ENCODE measurements around the gene HCN4.
"Not testable (repeated sequence)": the region's sequence is repeated elsewhere in the genome, so short reads cannot be mapped to it uniquely, and the experiment has no call there.

The HCN4 gene

DNA sequence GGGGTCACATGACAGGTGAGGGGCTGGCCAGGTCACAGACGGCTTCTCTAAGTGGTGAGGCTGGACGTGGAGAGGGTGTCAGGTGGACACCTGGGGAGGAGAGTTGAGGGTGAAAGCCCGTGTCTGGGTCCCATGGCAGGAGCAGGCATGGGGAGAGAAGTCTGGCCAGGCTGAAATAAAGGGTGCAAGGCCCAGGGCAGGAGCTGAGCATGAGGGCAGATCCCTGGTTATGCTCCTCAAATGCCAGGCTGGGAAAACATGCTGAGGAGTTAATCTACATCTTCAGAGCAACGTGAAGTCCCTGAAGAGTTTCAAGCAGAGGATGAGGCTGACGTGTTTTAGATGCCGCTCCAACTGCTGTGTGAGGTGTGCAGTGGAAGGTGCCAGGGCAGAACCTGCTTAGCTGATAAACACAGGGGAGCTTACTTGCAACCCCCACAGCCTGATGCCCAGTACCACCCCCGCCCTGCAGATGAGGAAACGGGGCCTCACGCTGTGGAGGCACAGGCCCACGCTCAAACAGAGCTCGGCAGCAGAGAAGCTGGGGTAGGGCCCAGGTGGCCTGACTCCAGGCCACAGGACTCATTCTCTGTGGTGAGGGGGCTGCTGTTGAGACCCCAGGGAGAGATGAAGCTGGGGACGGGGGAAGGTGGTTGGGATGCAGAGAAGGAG is 40.5 kb downstream of the HCN4 start:
- no peak for DNase-seq (ENCODE audit: low read depth in 2 of 3, low spot score in 1 of 3)

DNA sequence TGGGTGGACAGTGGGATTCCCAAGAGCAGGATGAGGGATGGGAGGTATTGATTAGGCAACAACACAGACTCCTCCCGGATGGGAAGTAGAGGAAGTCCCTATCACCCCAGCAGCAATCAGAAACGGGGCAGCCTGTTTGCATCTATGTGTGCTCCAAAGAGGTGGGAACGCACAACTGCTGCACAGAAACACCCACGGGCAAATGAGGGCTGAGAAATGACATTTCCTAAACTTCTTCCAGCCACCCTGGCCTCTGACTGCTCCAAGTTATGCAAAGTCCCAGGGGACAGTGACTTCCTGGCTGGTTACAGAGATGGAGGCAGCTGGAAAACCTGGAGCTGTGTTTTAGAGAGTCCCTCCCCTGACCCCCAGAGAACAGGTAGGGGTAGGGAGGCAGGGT is 42.6 kb downstream of the HCN4 start:
- no peak for DNase-seq (ENCODE audit: low read depth in 2 of 3, low spot score in 1 of 3)

DNA sequence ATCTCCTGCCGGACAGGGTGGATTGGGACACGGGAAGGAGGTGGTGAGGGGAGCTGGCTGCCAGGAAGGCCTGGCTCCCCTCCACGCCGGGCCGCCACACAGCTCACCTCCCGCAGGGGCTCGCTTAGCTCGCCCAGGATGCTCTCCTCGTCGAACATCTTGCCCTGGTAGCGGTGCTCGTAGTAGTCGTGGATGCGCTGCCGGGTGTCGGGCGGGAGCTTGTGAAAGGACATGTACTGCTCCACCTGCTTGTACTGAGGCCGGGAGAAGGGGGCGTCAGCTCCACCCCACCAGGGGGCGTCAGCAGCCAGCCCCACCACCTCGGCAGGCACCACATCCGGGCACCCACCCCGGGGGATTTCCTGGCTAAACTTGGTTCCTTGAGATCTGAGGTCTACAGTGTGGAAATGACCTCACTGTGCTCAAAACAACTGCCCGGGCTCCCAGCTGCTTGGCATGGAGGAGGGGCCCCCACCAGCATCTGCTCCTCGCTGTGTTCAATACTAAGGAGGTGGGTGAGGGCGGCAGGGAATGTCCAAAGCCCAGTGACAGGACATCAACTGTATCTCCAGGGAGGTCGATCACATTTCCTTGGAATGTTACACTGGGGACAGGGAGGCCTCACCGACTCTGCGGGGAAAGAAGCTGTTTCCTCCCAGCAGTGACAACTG is 43.4 kb downstream of the HCN4 start:
- DNase-seq (ENCODE audit: low read depth in 2 of 3, low spot score in 1 of 3) = no peak

DNA sequence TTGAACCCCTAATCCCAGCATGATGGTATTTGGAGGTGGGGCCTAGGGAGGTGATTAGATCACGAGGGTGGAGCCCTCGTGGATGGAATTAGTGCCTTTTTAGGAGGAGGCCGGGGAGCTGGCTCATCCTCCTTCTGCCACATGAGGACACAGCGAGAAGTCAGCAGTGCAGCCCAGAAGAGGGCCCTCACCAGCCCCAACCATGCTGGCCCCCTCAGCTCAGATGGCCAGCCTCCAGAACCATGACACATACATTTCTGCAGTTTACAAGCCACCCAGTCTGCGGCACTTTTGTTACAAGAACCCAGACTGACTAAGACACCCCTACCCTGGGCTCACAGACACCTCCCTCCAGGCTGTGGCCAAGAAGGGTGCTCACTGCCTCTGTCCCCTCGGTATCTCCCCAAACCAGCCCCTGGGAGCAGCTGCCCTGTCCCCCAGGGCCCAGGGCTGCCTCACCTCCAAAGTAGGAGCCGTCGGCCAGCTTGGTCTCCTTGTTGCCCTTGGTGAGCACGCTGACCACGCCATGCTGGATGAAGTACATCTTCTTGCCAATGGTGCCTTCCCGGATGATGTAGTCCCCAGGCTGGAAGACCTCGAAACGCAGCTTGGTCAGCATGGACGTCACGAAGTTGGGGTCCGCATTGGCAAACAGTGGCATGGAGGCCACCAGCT is 44.1 kb downstream of the HCN4 start:
- DNase-seq (ENCODE audit: low read depth in 2 of 3, low spot score in 1 of 3) = no peak

DNA sequence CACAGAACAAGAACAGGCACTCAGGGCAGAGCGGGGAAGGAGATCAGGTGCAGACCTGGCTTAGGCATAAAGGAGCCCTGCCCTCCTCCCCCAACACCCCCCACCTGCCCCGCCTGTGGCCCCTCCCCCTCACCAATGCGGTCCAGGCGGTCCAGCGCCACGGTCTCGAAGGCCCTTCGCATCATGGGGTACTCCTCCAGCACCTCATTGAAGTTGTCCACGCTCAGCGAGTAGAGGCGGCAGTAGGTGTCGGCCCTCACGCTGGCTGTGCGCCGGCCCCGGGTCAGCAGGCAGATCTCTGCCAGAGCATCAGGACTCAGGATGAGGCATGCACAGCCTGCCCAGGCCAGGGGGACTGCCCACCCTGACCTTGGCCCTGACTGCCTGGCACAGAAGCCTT is 44.8 kb downstream of the HCN4 start:
- DNase-seq (ENCODE audit: low read depth in 2 of 3, low spot score in 1 of 3) = no peak

DNA sequence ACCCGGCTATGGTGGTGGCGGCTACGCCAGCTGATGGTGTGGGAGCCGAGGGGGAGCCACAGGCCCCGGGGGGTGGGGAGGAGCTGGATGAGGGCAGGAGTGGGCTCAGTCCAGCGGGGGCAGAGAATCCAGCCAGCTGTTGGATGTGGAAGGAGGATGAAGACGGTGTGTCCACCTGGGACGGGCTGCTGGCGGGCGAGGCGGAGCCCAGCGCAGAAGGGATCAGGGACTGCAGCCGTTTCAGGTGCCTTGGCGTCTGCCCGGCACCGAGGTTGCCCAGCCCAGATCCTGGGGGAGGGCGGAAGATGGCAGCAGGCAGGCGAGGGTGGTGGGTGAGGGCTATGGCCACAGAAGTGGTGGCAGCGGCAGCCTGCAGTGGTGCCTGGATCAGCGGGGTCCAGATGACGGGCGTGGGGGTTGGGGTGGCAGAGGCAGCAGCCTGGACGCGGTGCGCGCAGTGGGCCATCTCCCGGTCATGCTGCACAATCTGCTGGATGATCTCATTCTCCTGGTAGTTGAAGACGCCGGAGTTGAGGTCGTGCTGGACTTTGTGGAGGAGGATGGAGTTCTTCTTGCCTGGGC is 45.3 kb downstream of the HCN4 start:
- no peak for DNase-seq (ENCODE audit: low read depth in 2 of 3, low spot score in 1 of 3)

DNA sequence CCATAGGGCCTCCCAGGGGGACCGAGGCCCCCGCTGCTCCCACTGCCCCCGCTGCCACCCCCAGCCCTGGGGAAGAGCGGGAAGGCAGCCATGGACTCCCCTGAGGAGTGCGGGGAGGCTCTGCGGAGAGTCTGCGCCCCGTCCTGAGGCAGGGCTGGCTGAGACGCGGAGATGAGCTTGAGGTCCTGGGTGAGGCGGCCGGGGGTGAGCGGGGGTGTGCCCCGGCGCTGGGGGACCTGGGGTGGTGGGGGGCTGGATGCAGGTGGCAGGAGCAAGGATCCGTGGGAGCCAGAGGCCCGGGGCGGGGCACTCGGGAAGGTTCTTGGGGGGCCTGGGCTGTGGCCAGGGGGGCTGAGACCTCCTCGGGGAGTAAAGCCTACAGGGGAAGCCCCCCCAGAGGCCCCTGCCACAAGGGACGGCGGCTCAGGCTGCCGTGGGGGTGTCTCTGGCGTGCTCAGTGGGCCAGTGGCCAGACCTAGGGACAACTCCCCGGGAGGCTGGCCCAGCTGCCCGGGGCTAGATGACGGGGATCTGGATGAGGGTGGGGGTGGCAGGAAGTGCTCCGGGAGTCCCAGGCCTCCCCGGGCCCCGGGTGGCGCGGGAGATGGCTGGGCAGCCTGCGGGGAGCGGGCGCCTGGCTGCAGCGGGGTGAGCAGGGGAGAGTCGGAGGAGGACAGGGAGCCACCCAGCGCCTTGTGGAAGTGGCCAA is 45.9 kb downstream of the HCN4 start:
- no peak for DNase-seq (ENCODE audit: low read depth in 2 of 3, low spot score in 1 of 3)

DNA sequence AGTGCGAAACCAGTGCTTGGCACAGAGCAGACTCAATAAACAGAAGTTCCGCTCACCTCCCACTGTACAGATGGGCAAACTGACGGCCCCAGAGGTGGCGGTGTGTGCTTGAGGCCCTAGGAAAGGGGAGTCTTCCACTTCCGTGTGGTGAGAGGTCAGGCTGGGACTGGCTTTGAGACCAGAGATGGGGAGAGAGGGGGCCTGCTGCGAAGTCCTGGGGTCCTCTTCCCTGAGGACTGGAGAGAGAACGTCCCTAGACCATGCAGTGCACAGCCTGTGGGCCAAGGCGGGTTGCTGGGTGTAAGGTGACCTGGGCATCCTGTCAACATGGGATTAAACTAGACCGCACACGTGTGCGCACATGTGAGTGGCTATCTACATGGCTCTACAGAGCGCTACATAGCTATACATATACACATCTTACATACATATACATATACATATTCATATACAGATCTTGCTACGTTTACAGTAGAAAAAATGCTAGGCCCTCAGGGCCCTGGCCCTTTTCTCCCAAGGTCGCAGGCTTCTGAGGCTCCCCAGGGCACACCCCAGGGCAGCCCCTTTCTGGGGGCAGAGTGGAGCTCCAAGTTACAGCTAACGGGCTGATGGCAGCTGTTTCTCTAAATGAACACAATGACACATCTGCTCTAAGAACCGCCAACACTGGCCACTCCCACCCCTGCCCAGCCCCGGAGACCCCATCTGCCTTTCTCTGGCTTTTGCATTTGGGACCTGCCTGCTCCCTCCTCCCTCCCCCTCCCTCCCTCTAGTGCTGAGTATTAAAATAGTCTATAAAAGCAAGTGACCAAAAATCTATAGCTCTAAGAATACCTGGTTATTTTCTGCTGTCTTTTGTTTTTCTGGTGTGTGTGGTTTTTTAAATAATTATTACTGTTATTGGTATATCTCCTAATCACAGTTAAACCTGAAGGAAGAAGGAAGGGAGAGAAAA is 47.0 kb downstream of the HCN4 start:
- no peak for DNase-seq (ENCODE audit: low read depth in 2 of 3, low spot score in 1 of 3)

DNA sequence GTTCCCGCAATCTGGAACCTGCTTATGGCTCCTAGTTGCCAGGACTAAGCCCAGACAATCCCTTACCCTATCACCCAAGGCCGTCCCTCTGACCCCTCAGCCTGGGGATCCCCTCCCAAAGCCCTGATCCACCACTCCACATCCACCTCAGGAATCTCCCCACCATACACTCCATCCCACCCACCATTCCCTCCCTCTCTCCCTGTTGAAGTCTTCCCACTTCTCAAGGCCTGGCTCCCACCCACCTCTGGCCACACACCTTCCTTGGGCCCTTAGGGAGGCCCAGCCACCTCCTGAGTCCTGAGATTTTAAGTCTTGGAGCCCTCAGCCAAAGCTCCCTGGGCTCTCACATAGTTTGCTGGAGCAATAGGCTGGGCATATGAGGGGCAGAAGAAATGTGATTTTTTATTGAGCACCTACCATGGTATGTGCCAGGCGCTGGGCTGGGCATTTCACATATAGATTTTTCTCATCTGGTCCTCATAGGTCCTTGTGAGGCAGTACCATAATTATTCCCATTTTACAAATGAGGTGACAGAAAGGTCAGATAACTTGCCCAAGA is 48.1 kb downstream of the HCN4 start:
- no peak for DNase-seq (ENCODE audit: low read depth in 2 of 3, low spot score in 1 of 3)

DNA sequence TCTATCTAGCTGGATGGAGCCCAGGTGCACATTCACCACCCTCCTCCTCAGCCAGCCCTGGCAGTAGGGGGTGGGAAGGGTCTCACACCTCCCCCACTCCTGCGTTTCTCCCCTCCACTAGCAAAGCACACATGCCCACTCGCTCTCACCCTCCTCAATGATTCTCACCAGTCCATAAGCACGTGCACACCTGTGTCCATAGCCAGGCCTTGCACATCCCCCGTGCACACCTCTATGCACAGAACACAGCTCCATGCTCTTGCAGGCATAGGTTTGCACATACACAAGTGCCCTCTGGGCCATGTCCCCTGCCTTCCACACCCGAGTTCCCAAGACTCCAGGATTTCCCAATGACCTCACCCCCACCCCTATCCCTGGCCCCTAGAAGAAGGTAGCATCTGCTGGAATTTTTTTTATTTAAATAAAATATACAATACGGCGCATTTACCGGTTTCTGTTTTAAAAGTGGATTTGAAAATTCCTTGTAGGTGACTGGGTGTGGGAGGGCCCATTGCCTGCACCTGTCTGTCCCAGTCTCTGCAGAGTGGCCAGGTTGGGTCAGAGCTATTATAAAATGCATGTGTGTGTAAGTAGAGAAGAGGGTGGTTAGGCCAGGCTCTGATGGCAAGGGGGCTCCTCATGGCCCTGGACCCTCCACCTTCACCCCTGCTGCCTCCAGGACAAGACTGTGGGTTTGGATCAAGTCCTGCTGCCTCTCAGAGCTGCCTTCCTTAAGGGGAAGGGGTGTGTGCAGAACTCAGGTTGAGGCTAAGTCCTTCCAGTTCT is 49.1 kb downstream of the HCN4 start:
- DNase-seq (ENCODE audit: low read depth in 2 of 3, low spot score in 1 of 3) = no peak

DNA sequence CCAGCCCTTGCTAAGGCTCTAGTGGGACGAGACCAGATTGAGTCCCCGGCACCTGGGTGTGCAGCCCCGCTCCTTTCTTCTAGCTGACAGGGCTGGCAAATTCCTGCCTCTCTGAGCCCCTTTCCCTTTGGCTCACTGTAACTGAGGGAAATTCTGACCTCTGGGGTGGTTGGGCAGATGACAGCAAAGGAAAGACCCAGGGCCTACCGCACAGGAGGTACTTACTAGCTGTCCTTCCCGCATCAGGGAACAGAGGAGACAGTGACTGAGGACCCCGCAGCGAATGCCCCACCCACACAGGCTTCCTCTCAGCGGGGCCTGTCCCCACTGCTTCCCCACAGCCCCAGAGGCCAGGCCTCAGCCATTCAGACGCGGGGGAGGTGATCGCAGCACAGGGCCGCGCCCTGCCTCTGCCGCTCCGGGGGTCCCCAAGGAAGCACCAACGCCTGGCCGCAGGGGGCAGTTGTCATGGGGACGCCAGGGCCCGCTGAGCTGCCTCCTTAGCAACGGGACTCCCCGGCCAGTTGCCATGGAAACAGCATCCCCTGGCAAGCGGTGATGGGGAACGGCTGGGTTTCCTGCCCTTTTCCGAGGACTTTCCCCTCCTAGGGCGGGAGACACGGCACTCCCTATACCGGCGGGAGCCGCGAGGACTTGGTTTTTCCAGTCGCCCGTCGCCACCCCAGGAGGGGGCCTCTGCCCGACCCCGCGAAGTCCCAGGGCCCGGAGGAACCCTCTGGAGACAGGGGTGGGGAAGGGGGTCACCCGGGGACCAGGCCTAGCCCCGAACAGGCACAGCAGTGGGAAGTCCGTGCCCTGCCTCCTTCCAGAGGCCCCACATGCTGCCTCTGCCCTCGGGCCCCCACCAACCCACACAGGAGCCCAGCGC is 50.1 kb downstream of the HCN4 start:
- no peak for DNase-seq (ENCODE audit: low read depth in 2 of 3, low spot score in 1 of 3)

DNA sequence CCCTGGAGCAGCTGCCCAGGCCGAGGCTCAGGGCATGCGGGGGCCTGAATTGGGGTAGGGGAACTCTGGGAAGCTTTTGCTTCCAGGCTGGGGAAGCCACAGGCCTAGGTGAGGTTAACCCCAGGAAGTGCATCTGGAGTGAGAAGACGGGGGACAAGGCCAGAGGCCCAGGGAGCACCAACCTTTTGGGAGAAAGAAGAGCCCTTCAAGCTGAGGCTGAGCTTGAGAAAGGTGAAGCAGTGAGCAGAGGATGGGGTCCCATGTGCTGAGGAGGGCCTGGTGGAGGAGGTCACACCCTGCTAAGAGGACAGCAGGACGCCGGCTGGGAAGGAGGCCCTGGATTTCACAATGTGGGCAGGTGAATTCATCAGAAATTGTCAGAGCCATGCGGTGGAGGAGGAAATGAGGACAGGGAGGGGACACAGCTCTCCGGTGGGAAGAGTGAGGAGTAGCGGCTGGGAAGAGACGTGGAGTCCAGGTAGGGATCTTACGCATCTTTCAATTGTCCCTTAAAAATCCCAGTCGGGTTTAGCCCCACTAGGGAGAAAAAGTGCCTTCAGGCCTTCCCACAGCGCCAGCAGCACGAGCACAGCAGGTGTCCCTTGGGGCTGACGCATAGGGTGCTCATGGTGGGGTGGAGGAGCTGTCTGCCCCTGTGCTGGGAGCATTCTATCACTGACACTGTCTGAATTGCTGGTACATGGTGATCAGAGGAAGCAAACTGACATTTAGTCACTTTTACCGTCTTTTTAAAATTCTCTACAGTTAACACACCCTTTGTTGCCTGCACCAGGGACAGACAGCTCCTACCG is 50.9 kb downstream of the HCN4 start:
- DNase-seq (ENCODE audit: low read depth in 2 of 3, low spot score in 1 of 3) = no peak

DNA sequence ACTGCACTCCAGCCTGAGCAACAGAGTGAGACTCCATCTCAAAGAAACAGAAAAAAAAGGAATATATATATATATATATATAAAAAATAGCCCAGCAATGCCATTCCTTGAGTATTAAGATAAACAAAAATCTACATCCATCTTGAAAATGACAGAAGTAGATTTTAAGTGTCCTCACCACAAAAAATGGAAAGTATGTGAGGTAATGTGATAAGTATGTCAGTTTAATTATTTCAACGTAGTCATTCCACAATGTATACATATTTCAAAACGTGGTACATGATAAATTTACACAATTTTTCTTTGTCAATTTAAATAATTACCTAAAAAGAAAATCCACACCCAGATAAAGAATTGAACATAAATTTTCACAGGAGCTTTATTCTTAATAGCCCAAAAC is 54.9 kb downstream of the HCN4 start:
- no peak for DNase-seq (ENCODE audit: low read depth in 2 of 3, low spot score in 1 of 3)

DNA sequence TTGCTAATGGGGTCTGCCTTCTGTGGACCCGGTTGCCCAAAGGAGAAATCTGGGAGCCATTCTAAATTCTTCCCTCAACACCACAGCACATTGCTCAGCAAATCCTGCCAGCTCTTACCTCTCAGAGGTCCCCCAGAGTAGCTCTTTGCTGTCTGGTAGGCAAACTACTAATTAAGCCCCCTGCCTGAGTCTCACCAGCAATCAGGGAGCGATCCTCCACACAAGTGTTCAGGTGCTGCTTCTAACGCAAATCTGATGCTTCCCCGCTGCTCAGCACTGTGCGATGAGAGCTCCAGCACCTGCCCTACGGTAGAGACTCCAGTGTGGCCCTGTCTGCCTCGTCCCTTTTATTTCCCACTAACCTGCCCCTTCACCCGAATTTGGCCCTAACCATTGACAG is 60.5 kb downstream of the HCN4 start:
- DNase-seq (ENCODE audit: low read depth in 2 of 3, low spot score in 1 of 3) = no peak

DNA sequence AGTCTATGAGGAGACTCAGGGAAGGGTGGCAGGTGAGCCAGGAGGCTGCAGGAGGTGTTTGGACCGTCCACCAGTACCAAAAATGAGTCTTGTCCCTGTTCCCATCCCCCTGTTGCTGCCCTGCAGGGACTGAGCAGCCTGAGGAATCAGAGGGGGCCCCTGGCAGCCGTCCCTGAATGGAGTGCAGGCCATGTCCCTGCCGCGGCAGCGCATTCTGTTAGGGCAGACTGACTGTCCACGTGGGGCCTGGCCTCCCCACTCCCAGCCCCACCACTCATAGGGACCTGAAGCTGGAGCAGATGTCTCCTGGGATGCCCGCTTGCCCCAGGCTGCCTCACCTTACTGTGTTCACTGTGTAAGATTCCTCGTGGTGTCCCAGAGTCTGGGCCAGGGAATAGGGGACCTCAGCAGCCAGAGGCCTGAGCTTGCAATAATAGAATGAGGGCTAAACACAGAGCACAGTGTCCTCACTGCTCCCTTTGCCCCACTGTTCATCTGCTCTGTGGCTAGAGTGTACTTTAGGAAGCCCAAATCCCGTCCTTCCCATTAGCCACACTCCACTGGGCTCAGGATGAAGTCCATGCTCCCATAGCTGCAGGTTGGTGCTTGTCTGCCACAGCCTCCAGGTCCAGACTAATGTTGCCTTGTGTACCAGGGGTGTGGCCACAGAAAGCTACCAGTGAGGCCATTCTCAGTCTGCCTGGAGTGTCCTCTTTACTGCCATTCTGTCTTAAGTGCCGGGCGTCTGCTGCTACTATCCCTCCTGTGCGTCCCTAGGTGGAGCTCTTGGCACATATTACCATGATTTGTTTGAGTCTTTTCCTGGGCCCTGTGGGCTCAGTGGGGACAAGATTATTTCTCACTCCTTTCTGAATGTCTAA is 63.2 kb downstream of the HCN4 start:
- DNase-seq (ENCODE audit: low read depth in 2 of 3, low spot score in 1 of 3) = peak in 1 of 3 donors; percentile 9

DNA sequence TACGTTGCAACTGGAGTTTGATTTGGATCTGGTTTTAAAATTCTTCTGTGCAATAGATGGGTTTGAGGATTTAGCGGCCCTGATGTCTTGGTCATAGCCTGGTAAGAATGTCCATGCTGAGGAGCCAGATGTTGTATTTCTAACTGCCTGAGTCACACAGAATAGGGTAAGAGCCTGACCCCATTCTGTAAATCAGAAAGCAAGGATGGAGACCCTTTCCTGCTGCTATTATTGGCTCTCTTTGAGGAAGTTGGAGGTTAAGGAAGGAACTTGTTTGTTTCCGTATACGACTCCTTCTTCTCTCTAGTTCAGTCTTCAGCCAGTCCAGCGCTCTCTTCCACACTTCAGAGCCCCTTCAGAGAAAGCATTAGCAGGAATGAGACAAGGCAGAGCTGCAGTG is 65.1 kb downstream of the HCN4 start:
- DNase-seq (ENCODE audit: low read depth in 2 of 3, low spot score in 1 of 3) = no peak

DNA sequence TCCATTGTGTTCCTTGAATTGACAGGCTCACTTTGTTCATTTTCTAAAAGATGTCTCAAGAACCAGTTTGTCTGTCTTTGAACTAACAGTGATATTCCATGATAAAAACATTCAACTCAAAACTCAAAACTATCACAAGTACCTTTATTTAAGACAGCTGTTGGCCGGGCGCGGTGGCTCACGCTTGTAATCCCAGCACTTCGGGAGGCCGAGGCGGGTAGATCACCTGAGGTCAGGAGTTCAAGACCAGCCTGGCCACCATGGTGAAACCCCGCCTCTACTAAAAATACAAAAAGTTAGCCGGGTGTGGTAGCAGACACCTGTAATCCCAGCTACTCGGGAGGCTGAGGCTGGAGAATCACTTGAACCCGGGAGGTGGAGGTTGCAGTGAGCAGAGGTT is 68.5 kb downstream of the HCN4 start:
- DNase-seq (ENCODE audit: low read depth in 2 of 3, low spot score in 1 of 3) = not testable (repeated sequence)

Measured in stimulated activated CD4-positive, alpha-beta T cell treated with anti-CD3 and anti-CD28 coated beads, Interleukin-12 subunit alpha, Interleukin-12 subunit beta, amount 100 ng/mL, for 48 hours (primary cell).